GM18870 (cell line): ENCODE data around the gene ACVR1.

Experiments
- ATAC-seq: cut with Tn5 transposase; IDR thresholded peaks from one replicate; pipeline ENCODE4 v1.9.1; 2021; ENCODE audit warnings: moderate library complexity; ENCODE audit not compliant: unreplicated experiment

The ACVR1 gene

DNA sequence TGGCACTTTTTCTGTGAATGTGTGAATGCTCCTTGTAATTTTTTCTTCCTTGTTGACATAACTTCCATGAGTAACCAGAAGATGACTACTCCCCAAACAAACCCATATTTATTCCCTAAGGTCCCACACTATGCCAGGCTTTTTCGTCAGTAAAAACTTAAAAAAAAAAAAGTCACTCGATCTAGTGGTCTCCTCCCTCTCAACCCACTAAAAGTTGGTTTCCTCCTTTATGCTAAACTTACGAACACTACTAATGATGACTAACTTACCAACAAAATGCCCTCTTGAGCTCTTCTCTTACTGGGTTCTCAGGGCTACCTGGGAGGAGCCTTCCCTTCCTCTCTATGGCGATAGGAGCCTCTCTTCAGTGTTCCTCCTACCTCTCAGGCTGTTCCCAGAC is 18.2 kb downstream of the ACVR1 start:
- ATAC-seq: no peak

DNA sequence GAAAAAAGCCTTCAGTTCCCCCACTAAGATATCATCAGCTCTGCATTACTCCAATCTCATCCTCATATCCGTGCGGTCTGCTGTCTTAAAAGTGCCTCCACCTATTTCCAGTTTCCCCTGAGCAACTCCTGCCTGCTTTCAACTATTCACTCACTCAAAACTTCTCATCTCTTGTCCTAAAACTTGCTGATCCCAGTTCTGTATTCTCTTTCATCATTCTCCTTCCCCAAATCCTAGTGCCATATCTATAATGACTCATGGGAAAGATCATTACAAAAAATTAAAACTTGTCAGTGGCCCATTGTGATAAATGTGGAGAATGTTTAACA is 20.0 kb downstream of the ACVR1 start:
- no peak for ATAC-seq

DNA sequence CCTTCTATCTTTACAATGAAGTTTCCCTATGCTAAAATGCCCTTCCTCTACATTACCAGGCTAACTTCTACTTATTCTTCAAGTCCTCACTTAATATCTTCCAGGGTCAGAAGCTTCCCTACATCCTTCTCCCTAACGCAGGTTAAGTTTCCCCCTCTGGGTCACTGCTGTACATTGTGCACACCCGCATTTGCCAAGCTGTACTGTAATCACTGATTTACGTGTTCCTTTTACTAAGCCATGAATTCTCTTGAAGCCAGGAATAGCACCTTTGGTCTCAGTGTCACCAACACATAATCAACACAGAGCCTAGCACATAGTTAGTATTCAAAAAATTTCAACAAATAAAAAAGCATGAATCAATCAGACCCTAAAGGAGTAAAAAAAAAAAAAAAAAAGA is 22.3 kb downstream of the ACVR1 start:
- ATAC-seq: no peak

DNA sequence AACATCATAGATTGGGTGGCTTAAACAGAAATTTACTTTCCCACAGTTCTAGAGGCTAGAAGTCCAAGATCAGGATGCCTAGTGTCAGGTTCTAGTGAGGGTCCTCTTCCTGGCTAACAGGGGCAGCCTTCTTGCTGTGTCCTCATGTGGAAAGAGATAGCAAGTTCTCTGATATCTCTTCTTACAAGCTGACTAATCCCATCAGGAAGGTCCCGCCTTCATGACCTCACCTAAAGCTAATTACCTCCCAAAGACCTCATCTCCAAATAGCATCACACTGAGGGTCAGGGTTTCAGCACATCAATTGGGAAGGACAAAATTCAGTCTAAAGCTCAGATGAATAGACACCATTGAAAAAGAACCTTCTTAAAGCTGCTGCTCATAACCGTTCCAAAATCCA is 22.9 kb downstream of the ACVR1 start:
- no peak for ATAC-seq

DNA sequence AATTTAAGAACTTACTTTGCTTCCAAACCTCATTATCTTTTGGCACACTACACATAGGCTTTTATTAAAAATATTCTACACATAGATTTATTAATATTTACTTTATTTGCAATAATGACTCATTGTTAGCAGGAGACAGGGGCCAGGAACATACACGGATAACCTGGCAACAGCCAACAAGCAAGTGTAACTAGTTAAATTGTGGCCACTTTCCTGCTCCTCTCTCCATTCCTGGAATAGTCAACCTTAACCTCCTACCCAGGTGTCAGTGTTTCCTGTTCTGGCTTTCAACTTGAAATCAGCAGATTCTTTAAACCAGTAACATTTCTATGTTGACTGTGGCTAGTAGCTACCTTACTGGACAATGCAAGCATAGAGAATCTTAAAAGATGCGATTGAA is 26.5 kb downstream of the ACVR1 start:
- ATAC-seq: no peak

DNA sequence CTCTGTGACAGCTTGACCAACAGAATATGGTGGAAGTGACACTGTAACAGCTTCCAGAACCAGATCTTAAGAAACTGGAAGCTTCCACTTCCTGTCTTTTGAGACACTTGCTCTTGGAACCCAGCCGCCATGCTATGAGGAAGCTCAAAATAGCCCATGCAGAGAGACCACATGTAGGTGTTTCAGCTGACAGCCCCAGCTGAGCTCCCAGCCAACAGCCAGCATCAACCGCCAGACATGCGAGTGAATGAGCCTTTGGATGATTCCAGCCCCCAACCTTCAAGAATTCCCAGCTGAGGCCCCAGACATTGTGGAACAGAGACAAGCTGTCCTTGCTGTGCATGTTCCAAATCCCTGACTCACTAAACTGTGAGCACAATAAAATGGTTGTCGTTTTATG is 27.9 kb downstream of the ACVR1 start:
- ATAC-seq: no peak

DNA sequence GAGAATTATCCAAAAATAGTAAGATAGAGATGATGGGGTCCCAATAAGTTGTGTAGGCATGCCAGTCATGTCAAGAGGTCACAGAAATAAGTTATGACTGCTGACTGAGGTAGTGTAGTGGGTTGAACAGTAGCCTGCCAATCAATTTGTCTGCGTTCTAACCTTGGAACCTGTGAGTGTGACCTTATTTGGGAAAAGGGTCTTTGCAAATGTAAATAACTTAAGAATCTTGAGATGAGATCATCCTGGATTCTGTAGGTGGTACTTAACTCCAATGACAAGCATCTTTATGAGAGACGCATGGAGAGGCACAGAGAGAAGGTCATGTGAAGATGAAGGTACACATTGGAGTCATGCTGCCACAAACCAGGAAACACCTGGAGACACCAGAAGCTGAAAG is 31.0 kb downstream of the ACVR1 start:
- ATAC-seq: no peak

DNA sequence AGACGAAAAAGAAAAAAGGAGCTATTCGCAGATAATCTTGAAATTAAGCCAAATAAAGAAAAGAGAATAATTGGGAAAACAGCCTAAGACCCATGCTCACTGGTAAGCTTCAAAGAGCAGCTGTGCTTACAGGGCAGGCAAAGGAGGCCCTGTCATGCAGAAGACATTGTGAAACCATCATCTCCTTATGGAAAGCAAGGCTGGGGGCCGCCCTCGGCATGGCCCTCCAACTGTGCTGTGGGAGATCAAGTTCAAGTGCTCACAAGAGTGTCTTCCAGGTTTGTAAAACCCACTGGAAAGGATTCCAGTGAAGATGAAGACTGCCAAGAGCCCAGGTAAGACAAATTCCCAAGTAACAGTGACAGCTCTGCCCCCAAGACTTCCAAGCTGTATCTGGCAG is 32.2 kb downstream of the ACVR1 start:
- ATAC-seq: no peak

DNA sequence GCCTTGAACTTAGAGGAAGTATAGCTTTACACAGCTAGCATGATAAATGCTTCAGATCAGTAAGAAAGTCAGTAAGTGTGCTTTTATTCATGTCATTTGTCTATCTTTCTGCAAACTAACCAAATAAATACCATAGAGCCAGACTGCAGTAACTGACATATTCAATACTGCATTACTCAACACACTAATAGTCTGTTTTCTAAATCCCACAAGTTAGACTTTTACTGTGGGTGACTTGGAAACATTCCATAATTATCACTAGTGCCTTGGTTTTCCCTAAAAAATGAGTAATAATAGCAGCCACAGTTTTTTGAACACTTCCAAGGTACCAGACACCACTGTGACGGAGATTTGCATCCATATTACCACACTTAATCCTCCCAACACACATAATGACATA is 33.0 kb downstream of the ACVR1 start:
- ATAC-seq: no peak

DNA sequence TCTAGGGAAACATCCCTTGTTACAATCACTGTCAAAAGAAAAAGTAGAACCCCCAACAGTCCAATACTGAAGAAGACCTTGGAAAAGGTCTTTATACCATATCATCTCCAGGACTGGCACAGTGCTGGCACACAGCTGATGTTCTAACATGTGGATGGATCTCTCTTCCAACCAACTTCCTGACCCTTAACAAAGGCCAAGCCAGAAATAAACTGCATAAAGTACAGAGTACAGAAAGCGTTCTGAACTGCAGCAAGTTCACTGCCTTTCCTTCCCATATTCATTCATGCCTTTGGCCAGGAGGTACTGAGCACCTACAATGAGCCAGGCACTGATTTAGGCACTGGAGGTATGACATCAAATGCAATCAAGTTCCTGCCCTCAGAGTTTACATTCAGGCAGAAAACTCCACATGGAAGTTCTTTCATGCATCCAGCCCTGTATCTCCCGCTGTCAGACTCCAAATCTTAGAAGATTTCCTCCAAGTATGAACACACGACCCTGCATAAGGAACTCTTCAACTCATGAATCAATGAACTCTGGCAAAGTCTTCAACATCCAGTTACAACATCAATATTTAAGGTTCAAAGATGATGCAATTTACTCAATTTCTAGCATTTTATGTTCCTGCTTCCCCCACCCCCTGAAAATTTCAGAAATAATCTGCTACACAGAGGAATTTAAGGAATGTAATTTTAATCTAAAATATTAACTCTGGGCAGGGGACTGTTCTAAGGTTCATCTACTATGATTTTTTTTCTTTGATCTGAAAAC is 33.8 kb downstream of the ACVR1 start:
- ATAC-seq: no peak

DNA sequence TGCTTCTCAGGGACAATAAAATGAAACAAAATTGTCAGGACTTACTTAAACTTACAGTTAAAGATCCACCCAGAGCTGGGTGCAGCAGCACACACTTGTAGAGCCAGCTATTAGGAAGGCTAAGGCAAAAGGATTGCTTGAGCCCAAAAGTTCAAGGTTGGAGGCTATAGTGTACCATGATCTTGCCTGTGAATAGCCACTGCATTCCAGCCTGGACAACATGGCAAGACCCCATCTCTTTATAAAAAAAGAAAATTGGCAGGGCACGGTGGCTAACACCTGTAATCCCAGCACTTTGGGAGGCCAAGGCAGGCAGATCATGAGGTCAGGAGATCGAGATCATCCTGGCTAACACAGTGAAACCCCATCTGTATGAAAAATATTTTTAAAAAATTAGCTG is 34.6 kb downstream of the ACVR1 start:
- ATAC-seq: no peak

DNA sequence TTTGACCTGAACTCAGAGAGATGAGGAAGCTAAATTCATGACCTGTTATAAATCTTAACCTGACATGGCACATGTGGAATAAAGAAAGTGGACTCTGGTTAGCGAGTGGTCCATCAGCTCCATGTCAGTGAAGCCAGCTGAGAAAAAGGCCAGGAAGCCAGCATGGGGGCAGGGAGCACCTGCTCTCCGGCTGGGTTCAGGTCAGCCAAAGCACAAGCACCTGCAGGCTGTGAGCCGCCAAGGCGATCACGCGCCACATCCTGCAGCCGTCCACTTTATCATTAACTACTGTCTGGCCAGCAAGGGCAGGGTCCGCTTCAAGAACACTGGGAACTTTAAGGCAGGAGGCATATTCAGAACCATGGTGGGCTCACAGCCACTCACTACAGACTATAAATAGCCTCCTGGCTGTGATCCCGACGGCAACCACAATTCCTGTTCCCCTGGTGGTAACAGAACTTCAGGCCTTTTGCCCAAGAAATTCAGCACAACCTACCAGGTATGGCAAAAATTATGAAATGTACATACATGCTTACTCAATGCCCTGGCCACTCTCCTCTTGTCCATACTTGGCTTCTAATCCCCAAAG is 35.5 kb downstream of the ACVR1 start:
- ATAC-seq: no peak

DNA sequence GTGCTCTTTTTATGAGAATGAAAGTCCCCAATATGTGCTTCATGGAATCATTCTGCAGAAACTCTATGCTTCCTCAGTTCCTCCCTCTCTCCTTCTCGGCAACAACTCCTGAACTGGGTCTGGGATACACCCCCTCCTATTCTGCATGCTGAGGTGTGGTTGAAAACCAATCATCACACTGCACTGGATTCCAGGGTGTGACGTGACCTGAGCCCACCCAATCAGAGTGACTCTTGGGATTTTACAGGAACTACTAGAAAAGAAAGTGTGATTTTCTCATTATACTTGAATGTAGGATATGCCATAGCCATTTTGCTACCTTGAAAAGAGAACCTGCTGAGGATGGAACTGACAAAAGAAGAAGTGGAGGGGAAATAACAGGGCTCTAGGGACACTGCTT is 36.3 kb downstream of the ACVR1 start:
- no peak for ATAC-seq

DNA sequence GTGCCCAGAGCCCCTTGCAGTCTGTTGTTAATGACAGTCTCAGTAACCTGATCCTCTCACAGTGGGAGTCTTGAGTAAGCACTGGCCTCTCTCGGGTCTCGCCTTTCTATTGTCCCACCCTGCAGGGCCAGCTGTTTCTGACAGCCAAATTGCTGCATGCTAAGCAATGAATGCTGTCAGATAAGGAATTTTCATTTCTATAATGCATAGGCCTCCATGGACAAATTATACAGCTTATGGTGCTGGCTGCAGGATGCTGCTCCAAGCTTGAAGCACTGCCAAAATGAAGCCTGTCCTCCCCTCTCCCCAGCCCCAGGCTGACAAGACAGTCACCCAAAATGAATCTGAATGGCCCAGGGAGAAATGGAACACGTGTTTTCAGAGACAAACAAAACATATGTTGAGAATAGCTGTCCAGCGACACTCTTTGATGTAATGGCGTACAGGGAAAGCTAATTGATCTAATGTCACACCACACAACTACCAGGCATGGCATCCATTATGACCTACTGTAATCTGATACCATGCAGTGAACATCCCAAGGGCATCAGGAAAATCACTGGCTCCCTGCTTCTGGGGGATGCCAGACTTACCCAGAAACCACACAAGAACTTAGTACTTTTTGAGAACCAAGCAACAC is 36.8 kb downstream of the ACVR1 start:
- no peak for ATAC-seq

DNA sequence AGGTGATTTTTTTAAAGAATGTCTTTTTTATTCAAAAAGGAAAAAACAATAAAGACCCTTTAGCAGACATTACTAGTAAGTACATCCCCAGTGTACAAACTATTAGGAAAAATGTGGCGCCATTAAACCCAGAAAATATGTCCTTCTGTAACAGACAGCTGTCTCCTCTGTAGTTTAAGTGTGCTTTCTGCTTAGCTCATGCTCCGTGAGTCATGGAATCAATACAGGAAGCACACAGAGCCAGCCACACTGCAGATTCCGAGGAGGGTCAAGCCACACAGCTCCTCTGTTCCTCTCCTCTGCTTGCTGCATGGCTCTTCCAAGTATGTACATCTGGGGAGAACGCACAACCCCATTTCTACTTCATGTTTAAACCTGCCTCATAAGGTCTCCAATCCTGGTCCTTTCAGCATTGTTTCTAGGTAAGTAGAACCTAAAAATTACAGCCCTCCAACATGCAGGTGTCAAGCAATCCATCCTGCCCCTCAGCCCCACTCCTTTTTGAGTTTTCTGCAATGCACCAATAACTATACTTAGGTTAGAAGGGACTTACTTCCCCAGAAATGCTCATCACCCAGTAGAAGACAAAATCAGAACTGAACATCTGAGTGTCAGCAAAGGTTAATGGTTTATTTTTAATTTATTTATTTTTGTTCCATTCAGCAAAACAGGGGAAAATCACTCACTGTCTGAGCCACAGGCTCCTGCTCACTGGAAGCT is 37.5 kb downstream of the ACVR1 start:
- no peak for ATAC-seq

DNA sequence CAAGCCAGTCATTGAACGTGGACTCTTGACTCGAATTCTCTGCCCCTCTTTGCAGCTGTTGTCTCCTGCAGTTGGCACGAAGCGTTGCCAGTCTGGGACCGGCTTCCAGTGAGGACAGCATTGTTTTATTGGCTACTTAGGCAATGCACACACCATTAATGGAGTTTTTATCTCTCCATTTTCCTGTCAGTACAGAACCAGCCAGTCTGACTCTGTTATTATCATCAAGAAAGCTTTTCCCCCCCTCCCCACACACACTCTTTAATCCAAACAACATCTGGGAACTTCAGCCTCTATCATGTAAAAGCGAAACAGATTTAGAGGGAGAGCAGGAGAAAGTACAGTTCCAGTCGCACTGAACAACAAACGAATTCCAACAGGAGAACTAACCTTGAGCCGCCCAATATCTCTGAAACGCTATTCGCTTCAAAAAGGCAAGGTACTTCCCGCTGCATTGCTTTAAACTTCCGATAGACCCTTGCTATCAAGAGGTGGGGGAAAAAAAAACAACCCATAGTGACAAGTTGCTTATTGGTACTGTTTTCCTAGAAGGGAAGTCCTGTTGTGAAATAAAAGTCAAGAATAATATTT is 38.2 kb downstream of the ACVR1 start:
- ATAC-seq: no peak

DNA sequence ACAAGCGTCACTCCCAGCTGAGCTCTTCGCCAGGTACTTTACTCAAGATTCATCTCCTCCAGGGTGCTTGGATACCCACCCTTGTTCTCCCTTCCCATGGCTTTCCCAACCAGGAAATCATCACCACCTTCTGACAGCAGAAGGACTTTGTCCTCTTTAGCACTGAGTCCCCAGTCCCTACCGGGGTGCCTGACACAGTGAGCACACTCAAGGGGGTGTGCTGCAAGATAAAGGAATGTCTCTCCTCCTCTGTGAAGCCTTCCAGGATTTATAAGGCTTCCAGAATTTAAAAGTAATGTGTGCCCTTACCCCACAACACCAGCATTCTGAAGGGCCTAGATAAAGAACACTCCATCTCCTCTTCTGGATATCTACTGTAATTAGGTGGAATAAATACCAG is 39.6 kb downstream of the ACVR1 start:
- no peak for ATAC-seq

DNA sequence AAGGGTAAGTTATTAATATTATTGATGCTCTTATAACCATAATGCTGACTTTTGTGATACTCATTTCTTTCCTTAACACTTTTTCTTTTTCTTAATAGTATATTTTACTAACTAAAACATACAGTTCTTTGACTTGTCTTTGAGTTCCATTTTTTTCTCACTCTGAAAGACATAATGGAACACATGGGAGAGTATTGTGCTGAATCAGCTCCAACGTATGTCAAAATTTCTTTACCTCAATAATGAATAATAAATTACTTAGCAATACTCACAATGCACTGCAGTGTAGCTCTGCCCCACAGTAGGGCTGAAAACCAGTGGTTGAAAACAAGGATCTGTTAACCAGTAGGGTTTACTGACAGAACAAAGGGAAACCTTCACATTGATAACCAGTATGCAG is 40.7 kb downstream of the ACVR1 start:
- ATAC-seq: no peak

DNA sequence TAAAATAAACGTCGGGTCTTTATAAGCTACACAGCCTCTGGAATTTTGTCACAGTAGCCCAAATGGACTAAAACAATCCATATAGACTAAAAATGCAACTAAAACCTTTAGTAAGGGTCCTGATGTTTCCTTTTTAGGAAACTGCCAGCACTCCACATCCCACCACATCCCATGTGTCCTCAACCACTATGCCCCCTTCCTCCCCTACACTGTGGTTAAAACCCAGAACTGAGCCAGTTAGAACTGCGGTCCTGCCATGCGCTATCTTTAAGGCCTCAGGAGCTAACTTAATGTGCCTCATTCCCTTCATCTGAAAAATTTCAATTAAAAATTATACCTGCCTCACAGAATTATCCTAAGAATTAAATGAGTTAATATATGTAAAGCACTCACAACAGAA is 41.1 kb downstream of the ACVR1 start:
- no peak for ATAC-seq

DNA sequence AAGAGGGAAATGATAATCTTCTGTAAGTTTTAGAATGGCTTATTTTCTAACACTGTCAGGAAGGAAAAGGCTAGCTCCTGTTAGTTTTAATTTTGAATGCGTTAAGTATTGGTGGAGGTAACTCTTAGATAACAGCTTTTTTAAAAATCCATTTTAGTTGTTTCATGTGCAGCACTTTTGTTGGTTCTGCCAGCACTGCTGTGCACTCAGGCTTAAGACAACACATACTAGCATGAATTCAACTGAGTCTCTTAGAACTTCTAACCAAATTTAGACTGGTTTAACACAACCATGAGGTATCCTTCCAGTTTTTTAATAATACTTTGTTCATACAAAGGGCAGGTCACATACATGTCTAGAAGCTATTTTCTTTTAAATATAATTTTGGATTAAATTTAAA is 42.4 kb downstream of the ACVR1 start:
- no peak for ATAC-seq

DNA sequence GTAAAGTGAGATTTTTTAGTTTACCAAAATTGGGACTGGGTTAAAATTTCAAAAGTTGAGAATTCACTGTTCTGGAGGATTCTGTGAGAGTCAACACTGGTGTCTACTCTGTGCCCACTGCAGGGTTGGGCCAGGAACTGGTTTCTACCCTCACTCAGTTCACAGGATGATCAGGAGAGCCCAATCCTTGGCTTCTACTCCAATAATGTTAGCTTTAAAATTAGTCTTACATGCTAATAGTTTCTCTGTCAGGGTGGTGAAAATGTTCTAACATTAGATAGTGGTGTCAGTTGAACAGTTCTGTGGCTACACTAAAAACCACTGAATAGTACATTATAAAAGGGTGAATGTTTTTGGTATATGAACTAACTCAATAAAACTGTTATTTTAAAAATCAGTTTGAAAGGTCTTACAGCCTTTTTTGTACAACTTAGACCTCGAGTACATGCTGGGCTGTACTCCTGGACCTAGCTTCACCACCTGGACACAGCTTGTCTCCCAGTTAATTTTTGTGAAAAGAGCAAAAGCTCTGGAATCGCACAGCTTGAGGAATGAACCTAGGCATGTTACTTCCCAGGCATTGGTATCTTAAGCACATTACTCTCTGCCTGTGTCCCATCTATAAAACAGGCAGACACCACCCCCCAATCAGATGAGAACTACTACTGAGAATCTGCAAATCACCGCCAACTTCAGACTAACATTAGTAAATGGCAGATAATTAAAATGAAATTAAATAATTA is 44.4 kb downstream of the ACVR1 start:
- ATAC-seq: no peak
